Measurements from ENCODE around the gene ZNF232. TPM values are rescaled to one million over a fixed set of nuclear protein-coding genes. Genes with fewer than 3 reads are reported as not detected.
"Not testable (repeated sequence)": the region's sequence is repeated elsewhere in the genome, so short reads cannot be mapped to it uniquely, and the experiment has no call there.

Gene ZNF232
- total RNA-seq, 1 donor from 2014 or later, result 3.1 TPM

- ATAC-seq, result not testable (repeated sequence)
Measured at GRCh38 chr17:5129770-5130169, 18.1 kb upstream of the ZNF232 start.

GRCh38 chr17:5128905-5129535, 17.3 kb upstream of the ZNF232 start:
- ATAC-seq, result no peak

GRCh38 chr17:5128387-5128786, 16.7 kb upstream of the ZNF232 start:
- not testable (repeated sequence) for ATAC-seq

GRCh38 chr17:5127910-5128309, 16.2 kb upstream of the ZNF232 start:
- ATAC-seq, result no peak

GRCh38 chr17:5126719-5127488, 15.2 kb upstream of the ZNF232 start:
- no peak for ATAC-seq

- not testable (repeated sequence) for ATAC-seq
Measured at GRCh38 chr17:5124896-5125295, 13.2 kb upstream of the ZNF232 start.

GRCh38 chr17:5124125-5124760, 12.6 kb upstream of the ZNF232 start:
- ATAC-seq, result peak; percentile 19

- ATAC-seq, result peak; percentile 40
Measured at GRCh38 chr17:5123343-5124124, 11.9 kb upstream of the ZNF232 start.

GRCh38 chr17:5122586-5123342, 11.1 kb upstream of the ZNF232 start:
- ATAC-seq, result peak; percentile 41

GRCh38 chr17:5122056-5122455, 10.4 kb upstream of the ZNF232 start:
- not testable (repeated sequence) for ATAC-seq

- no peak for ATAC-seq
Measured at GRCh38 chr17:5121186-5121841, 9.6 kb upstream of the ZNF232 start.

- ATAC-seq, result not testable (repeated sequence)
Measured at GRCh38 chr17:5120436-5121185, 8.9 kb upstream of the ZNF232 start.

GRCh38 chr17:5120036-5120435, 8.4 kb upstream of the ZNF232 start:
- no peak for ATAC-seq

GRCh38 chr17:5118219-5118618, 6.5 kb upstream of the ZNF232 start:
- no peak for ATAC-seq

- no peak for ATAC-seq
Measured at GRCh38 chr17:5115673-5116651, 4.3 kb upstream of the ZNF232 start, which contains the start of gene USP6. TSS of gene USP6 (plus strand) at chr17:5116032. CDS start at chr17:5130368, 14,336 bp downstream.

- ATAC-seq, result no peak
Measured at GRCh38 chr17:5110816-5111215, 862 bp downstream of the ZNF232 start.

GRCh38 chr17:5100832-5101231, 10.8 kb downstream of the ZNF232 start:
- ATAC-seq, result no peak

GRCh38 chr17:5099271-5099670, 12.4 kb downstream of the ZNF232 start:
- ATAC-seq, result no peak

- ATAC-seq, result peak; percentile 31
Measured at GRCh38 chr17:5097101-5097834, 14.4 kb downstream of the ZNF232 start.
